K562 (cell line): Measurements from ENCODE around the gene PLA2G3. TPM values are rescaled to one million over a fixed set of nuclear protein-coding genes. Genes with fewer than 3 reads are reported as not detected.

ENCODE experiments used
- CREBBP ChIP-seq: IDR thresholded peaks from one replicate; pipeline ENCODE4 v1.6.1; 2012; ENCODE audit warnings: low read depth, mild to moderate bottlenecking, control low read depth, inconsistent platforms, low read length
- E2F1 ChIP-seq: sonication (generic); formaldehyde crosslinking; IDR thresholded peaks from 2 replicates; pipeline ENCODE4 v1.8.1; 2023; ENCODE audit warnings: mild to moderate bottlenecking, missing genetic modification reagents, moderate library complexity
- GATAD2B ChIP-seq: fragments of 450-650 bp; IDR thresholded peaks from 2 replicates; pipeline ENCODE4 v1.6.1; 2017; ENCODE audit warnings: mild to moderate bottlenecking, borderline replicate concordance
- NCOA1 ChIP-seq: fragments of 450-650 bp; IDR thresholded peaks from 2 replicates; pipeline ENCODE4 v1.6.1; 2016; ENCODE audit warnings: low read depth
- NFIC ChIP-seq: fragments of 450-650 bp; IDR thresholded peaks from 2 replicates; pipeline ENCODE4 v1.6.1; 2017; ENCODE audit warnings: mild to moderate bottlenecking, inconsistent platforms
- POLR2AphosphoS2 ChIP-seq: IDR thresholded peaks from 2 replicates; pipeline ENCODE4 v1.6.1; 2012; ENCODE audit warnings: low read length, improper control_type of control experiment
- SFPQ ChIP-seq: fragments of 200-400 bp; formaldehyde crosslinking; IDR thresholded peaks from 2 replicates; pipeline ENCODE4 v1.6.1; 2017; ENCODE audit warnings: mild to moderate bottlenecking, low read depth, low read length, moderate library complexity
- SMAD1 ChIP-seq: fragments of 150-350 bp; IDR thresholded peaks from 2 replicates; pipeline ENCODE4 v1.6.1; 2014; ENCODE audit warnings: low read length, low read depth; ENCODE audit not compliant: partially characterized antibody
- SMARCA4 ChIP-seq: fragments of 450-650 bp; IDR thresholded peaks from 2 replicates; pipeline ENCODE4 v1.6.1; 2016
- ZNF407 ChIP-seq: fragments of 450-650 bp; IDR thresholded peaks from 2 replicates; pipeline ENCODE4 v1.6.1; 2016; ENCODE audit warnings: low read depth
- polyA plus RNA-seq, 8 experiments: library from polyadenylated mRNA; depleted of rRNA in 4 of 8; stranded (reverse) in 5 of 8; unstranded in 3 of 8; fragments of >200 nt; fragmentation: Nextera tagmentation in 2 of 8; fragmentation: Illumina TruSeq in 1 of 8; extraction: Ambion mirVana in 2 of 8; extraction: Trizol in 1 of 8; gene quantifications; 2 replicates each; pipeline versions ENCODE4 v1.2.1 to v1.2.3, GENCODE V29; 2011 to 2014; ENCODE audit warnings: inconsistent platforms in 1 of 8, missing spikeins in 1 of 8
- total RNA-seq, 7 experiments: library from RNA; depleted of rRNA in 6 of 7; stranded (reverse); fragments of >200 nt in 6 of 7; fragmentation: Illumina TruSeq in 2 of 7; extraction: Trizol in 2 of 7; gene quantifications; 2 replicates each; pipeline versions ENCODE4 v1.2.1 to v1.2.3, GENCODE V29; 2011 to 2021; ENCODE audit warnings: low replicate concordance in 1 of 7
- TF ChIP-seq, protein P1 (sequence below): IDR thresholded peaks from 2 replicates; pipeline ENCODE4 v1.6.1; 2016; ENCODE audit warnings: missing genetic modification characterization, missing compliant biosample characterization
- TF ChIP-seq, protein P2 (sequence below): sonication (generic); formaldehyde crosslinking; IDR thresholded peaks from 2 replicates; pipeline ENCODE4 v1.9.0; 2022; ENCODE audit warnings: mild to moderate bottlenecking, missing genetic modification reagents
- TF ChIP-seq, protein P3 (sequence below): sonication (generic); formaldehyde crosslinking; IDR thresholded peaks from 2 replicates; pipeline ENCODE4 v1.8.0; 2022; ENCODE audit warnings: mild to moderate bottlenecking, missing genetic modification reagents

The PLA2G3 gene
- total and polyA plus RNA-seq, 9 of the 15 experiments (the other 6 are each of a cell fraction or from before 2014, with no cell fraction given): 0.18 to 1.4 (median 0.64) TPM

DNA sequence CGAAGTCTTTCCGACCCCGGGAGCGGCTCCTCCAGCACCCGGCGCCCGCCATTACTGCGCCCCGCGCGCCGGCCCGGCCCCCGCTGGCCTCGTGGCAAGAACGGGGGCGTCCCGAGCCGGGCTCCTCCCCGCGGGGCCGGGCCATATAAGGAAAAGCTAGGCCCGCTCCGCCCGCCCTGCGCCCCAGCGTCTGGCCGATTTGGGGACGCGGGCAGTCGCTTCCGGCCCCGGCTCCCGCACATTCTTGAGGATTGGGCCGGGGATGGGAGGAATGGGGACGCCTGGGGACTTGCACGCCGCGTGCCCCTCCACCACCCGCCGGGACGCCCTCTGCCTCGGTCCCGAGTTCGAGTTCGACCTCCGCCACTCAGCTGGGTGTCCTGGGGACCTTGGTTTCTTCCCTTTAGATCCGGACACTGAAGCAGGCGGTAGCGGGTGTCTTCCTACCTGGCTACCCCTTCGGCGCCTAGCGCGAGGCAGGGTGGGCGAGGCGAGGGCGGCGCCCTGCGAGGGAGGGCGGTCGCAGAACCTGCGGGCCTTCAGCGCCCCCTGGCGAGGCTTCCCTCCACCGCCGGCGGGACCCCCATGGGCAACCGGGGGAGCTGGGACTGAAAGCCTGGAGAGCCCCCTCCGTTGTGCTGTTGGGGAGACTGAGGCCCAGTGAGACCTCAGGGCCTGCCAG lies 55.4 kb downstream of the PLA2G3 start (continued):
- TF ChIP-seq, protein P1, sequence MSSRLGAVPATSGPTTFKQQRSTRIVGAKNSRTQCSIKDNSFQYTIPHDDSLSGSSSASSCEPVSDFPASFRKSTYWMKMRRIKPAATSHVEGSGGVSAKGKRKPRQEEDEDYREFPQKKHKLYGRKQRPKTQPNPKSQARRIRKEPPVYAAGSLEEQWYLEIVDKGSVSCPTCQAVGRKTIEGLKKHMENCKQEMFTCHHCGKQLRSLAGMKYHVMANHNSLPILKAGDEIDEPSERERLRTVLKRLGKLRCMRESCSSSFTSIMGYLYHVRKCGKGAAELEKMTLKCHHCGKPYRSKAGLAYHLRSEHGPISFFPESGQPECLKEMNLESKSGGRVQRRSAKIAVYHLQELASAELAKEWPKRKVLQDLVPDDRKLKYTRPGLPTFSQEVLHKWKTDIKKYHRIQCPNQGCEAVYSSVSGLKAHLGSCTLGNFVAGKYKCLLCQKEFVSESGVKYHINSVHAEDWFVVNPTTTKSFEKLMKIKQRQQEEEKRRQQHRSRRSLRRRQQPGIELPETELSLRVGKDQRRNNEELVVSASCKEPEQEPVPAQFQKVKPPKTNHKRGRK (tag): no peak
- TF ChIP-seq SMAD1 (no peak), SMARCA4 (no peak), POLR2AphosphoS2 (no peak), SFPQ (no peak), NCOA1 (no peak), CREBBP (no peak), GATAD2B (no peak; the same call in 1 of the 2 replicates), ZNF407 (no peak), E2F1 (CRISPR knock-in tag) (no peak), NFIC (no peak)
- TF ChIP-seq, protein P2, sequence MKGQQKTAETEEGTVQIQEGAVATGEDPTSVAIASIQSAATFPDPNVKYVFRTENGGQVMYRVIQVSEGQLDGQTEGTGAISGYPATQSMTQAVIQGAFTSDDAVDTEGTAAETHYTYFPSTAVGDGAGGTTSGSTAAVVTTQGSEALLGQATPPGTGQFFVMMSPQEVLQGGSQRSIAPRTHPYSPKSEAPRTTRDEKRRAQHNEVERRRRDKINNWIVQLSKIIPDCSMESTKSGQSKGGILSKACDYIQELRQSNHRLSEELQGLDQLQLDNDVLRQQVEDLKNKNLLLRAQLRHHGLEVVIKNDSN (CRISPR knock-in tag): no peak
- TF ChIP-seq, protein P3, sequence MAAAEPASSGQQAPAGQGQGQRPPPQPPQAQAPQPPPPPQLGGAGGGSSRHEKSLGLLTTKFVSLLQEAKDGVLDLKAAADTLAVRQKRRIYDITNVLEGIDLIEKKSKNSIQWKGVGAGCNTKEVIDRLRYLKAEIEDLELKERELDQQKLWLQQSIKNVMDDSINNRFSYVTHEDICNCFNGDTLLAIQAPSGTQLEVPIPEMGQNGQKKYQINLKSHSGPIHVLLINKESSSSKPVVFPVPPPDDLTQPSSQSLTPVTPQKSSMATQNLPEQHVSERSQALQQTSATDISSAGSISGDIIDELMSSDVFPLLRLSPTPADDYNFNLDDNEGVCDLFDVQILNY (CRISPR knock-in tag): no peak
